NCI-H146 treated with DMSO at 0.1 percent for 48 hours (cell line): Measurements from ENCODE around the gene CPED1.

Experiments
- DNase-seq: peaks from one replicate; lab custom pipeline; 2025; ENCODE audit not compliant: unreplicated experiment; lab: John Stamatoyannopoulos, UW

CPED1 gene

DNA sequence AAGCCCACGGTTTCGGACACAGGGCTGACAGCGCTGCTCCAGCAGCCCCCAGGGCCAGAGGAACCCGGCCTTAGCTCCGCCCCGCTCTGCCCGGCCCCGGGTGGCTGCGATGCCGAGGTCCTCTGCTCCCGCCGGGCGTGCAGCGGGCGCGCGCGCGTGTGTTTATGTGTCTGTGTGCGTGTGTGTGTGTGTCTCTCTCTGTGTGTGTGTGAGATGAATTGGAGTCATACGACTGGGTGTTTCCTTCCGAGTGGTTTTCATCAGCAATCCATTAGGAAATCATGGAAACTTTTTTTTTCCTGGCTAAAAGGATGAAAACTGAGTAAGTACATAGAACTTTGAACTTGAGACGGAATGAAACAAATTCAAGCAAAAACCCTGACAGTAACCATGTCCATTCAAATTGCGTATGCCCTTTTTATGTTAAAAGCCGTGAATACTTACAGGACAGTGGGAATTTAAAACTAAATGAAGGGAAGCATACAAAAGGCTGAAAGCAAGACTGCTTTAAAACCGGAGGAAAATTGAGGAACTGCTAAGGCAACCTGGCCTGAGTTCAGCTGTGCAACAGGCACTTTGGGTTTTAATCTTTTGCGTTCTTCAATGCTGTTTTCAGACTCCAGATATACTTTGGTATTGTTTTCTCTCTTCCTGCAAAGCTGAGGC, at the start of gene CPED1:
Gene CPED1, plus strand, starts transcription at position 121 of the 666 bp plus-strand sequence. CDS start 911 bp downstream, outside the sequence.
- peak; percentile 17 for DNase-seq

GRCh38 chr7:120939345-120939744, 49.2 kb upstream of the CPED1 start:
- DNase-seq = no peak

DNA sequence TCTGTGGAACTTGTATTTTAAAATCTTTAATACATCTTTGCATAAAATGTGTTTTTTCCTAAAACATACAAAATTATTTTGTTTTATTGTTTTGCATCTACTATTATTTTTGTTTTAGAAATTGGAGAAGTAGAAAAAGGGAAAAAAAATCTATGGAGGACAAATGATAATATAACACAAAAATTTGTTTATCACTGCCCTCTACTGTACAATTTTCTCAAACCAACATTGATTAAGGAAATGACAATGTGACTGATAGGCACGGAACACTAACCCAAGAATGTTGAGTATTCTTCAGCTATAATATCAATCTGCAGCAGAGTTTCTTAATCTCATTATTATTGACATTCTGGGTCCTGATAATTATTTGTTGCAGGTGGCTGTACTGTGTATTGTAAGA, 47.4 kb upstream of the CPED1 start:
- no peak for DNase-seq

DNA sequence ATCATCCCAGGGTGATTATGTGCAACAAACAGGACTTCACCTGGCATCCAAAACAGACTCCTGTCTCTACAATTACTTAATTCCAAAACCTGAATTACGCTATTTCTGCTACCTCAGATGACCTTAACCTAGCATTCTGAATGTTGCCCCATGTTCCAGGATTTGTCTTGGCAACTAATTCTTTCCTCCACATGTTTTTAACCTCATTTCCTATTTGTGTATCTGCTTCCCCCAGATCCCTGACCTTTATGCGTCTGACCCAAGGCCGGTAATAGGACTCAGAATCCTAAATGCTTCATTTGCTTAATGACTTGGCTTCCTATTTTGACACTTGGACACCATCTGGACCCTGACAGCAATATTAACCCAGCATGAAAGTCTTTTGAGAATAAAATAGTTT, 46.7 kb upstream of the CPED1 start:
- no peak for DNase-seq

GRCh38 chr7:120942861-120943260, 45.6 kb upstream of the CPED1 start:
- DNase-seq = no peak

DNA sequence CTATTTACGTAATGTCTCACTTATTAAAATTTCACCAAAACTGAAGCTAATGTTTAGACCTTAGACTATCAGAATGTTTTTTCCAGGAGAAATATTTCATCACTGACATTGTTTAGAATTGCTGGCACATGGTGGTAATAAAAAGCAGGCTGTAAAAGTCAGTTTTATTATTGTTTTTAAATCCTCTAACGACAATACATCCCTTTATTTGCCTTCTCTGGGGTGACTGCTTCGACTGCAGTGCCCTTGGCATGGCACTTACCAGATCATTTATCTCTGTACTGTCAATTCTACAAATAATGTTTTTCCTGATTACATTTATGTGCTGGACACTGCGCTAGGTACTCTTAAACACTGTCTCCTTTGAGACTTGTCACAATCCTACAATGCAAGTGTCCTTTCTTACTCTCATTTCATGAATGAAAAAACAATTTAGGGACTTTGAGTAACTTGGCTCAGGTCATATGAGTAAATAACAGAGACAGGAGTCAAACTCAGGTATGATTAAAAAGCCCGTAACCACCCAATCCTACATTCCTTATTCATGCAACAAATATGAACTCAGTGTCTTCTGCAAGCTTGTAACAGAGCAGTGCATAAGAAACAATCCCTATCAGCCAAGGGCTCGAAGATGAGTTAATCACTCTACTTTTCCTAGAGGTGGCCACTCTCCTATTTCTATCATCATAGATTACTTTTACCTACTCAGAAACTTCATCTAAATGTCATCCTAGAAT, 43.5 kb upstream of the CPED1 start:
- DNase-seq = no peak

GRCh38 chr7:120947980-120948379, 40.5 kb upstream of the CPED1 start:
- DNase-seq = no peak

GRCh38 chr7:120949393-120949911, 39.1 kb upstream of the CPED1 start:
- DNase-seq = no peak

DNA sequence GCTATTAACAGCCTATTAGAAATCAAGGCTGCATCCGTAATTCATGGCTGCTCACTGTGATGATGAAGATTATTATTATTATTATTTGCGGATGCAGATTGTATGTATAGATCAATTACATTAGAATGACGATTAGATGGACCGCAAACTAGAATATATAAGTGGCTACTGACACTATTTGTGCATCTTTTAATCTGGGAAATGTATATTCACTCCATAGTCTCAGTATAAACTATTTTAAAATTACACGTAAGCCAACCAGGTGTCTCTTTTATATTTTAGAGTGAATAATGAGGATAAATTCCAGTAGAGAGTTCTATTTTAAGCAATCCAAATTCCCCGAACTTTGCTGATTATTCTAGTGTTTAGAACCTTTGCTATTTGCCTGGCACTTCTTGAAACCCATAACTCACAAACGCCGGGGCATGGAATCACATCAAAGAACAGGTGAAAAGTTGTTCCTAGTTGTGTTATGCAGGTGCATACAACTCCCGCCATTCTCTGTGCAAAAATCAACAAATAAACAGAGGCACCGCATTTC, 38.4 kb upstream of the CPED1 start:
- DNase-seq = no peak

GRCh38 chr7:120950539-120951308, 37.8 kb upstream of the CPED1 start, which contains the start of gene ING3:
TSS of gene ING3 (plus strand) at chr7:120950777. CDS start at chr7:120950897, 120 bp downstream.
- peak; percentile 96 for DNase-seq

DNA sequence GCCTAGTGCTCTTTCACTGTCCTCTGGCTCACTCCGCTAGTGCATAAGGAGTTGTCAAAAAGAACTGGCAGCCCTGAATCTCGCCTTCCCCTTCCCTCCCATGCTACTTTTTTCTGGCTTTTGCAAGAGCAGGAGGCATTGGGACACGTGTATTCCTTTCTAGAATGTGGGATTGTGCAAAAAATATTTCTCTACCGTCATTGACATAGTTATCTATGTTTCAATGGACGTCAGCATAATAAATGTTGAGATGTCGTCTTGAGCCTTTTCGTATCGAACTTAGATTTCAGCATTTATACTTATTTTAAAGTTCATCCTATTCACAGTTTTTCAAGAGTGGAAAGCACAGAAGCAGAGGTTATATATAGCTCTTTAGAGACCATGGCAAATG, 37.2 kb upstream of the CPED1 start:
- DNase-seq = no peak

GRCh38 chr7:120951826-120952225, 36.7 kb upstream of the CPED1 start:
- no peak for DNase-seq

DNA sequence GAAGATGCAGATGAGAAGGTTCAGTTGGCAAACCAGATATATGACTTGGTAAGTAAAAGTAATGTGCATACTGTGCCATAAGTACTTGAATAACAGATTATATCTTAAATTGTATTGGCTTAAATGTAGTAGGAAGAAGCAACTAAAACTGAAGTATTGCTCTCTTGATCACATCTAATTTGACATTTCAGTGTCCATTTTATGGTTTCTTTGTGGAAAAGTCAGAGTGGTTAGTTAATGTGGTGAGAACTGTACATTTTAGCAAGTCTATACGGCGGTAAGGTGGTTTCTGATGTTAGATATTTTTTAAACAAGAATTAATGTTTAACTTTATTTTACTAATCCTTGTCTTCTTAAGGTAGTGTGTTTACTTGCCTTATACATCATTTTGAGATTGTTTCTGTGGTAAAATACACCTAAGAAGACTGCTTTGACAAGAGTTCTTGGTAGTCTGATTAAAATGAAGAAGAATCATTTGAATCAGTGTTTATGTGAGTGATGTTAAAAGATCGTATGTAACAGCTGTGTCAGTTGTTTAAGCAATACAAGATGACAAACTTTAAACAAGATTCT, 32.8 kb upstream of the CPED1 start:
- no peak for DNase-seq

- no peak for DNase-seq
Measured at GRCh38 chr7:120959929-120960484, 28.5 kb upstream of the CPED1 start.

DNA sequence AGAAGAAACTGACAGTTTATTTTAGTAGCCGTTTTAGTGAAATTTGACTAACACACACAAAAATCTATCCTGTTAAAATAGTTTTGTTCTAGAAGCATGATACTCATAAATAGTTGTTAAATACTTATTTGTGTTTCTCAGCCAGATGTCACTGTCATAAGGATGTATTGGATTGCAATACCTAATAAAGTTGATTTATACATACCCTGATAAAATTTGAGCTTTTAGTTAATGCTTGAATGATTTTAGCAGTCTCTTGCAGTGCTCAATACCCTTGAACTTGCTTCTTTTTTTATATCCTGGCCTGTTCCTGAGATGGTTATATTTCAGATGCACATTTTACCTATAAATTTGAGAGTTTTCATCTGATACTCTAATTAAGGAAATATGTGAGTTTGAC, 27.8 kb upstream of the CPED1 start:
- DNase-seq = no peak

GRCh38 chr7:120961638-120962173, 26.8 kb upstream of the CPED1 start:
- DNase-seq = no peak

DNA sequence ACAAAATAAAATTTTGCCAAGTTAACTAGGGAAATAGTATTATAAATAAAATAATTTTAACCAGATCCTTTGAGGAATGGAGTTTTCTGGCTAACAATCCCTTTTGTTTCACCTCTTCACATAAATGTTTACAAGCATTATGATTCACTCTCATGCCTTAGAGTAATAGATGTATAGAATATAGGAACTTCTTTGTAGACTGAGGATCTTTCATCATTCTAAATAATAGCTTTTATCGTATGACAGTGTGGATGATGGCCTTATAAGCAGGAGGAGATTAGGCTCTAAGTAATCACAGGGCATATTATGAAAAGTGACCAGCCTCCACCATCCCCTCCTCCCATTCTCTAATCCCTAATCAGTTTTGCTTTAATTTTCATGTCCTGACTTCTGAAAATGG, 24.4 kb upstream of the CPED1 start:
- DNase-seq = no peak

- no peak for DNase-seq
Measured at GRCh38 chr7:120966961-120967360, 21.6 kb upstream of the CPED1 start.

GRCh38 chr7:120973849-120974248, 14.7 kb upstream of the CPED1 start:
- DNase-seq = no peak

DNA sequence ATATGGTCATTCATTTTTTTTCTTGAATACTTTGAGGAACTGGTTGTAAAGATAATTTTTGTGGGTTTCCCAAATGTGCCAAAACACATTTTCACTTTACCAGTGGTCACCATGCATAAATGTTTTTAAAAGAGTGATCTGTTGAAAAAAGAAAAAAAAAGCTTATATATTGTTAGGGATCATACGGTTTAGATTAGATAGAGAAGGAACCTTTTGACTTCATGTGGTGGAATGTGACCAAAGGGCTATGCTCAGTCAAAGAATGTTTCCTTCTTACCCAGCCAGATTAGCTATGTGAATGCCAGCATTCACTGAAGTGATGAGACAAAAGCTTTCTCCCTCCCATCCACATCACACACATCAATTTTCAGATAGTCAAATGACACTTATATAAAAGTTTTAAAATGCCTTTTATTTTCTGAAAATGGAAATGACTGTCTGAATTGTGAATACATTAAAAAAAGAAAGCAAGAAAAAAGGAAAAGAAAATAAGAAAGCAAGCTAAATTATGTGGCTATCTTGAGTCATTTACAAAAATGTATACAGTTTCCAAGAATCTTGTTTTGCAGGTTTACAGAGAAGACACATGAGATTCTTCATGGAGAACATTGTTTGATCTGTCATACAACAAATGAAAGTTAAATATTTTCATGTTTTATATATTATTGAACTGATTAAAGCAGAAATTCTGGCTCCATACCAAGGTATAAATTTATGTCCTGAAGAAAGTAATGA, 8.6 kb upstream of the CPED1 start:
- no peak for DNase-seq
